Bronchial epithelial cell (primary cell): Measurements from ENCODE around the gene MXRA8. TPM values are rescaled to one million over a fixed set of nuclear protein-coding genes. Genes with fewer than 3 reads are reported as not detected.

Experiments
- DNase-seq: peaks from one replicate; pipeline ENCODE4 v3.0.0-alpha.2; 2010; ENCODE audit warnings: low read depth
- FAIRE-seq: peaks from 2 replicates; lab custom pipeline; 2011; peaks lifted over from hg19 to GRCh38; lab: Jason Lieb, UNC
- H3K27me3 ChIP-seq: 2 replicates; pipeline ENCODE4 v1.5.1; 2011; ENCODE audit warnings: low read length; ENCODE audit not compliant: control insufficient read depth, insufficient read depth
- H3K36me3 ChIP-seq: 2 replicates; pipeline ENCODE4 v1.5.1; 2011; ENCODE audit warnings: low read length; ENCODE audit not compliant: control insufficient read depth, insufficient read depth
- H3K4me3 ChIP-seq: 2 replicates; pipeline ENCODE4 v1.5.1; 2011; ENCODE audit warnings: mild to moderate bottlenecking, low read depth, low read length, control low read depth
- CTCF ChIP-seq: IDR thresholded peaks from 2 replicates; pipeline ENCODE4 v1.5.1; 2011; ENCODE audit warnings: mild to moderate bottlenecking, moderate library complexity, low read length, control low read depth, inconsistent platforms; ENCODE audit not compliant: insufficient read depth, severe bottlenecking
- total RNA-seq: library from RNA; depleted of rRNA; stranded (reverse); fragments of >200 nt; gene quantifications from 2 replicates; pipeline ENCODE4 v1.2.1, GENCODE V29; 2014

Gene MXRA8
- total RNA-seq, 1 donor from 2014 or later: 5.0 TPM

- no peak for DNase-seq
- no peak for FAIRE-seq
- no peak for TF ChIP-seq CTCF
- H3K27me3 ChIP-seq: no peaks in the 10 kb centered on the region
- peaks cover 9% of the 10 kb centered on the region for H3K36me3 ChIP-seq
- no peak overlapping the region for H3K4me3 ChIP-seq
Observed at GRCh38 chr1:1327291-1327690, 31.1 kb downstream of the MXRA8 start.

- no peak for DNase-seq
- H3K27me3 ChIP-seq: no peaks in the 10 kb centered on the region
- H3K36me3 ChIP-seq: peaks cover 13% of the 10 kb centered on the region
- TF ChIP-seq CTCF: no peak
- no peak for FAIRE-seq
- peak overlapping the region; percentile 99 for H3K4me3 ChIP-seq
Observed at GRCh38 chr1:1326075-1326605, 32.2 kb downstream of the MXRA8 start.

- H3K4me3 ChIP-seq: peak overlapping the region; percentile 99
- DNase-seq (no peak), FAIRE-seq (no peak)
- peaks cover 14% of the 10 kb centered on the region for H3K36me3 ChIP-seq
- no peaks in the 10 kb centered on the region for H3K27me3 ChIP-seq
- TF ChIP-seq CTCF: no peak
Observed at GRCh38 chr1:1325288-1326074, 32.9 kb downstream of the MXRA8 start.

- DNase-seq: peak; percentile 73
- no peak for TF ChIP-seq CTCF
- Histone ChIP-seq H3K27me3 (no peaks in the 10 kb centered on the region), H3K4me3 (peak within 1 kb of the TSS; percentile 99), H3K36me3 (peaks cover 20% of the 10 kb centered on the region)
- FAIRE-seq: no peak
Observed at GRCh38 chr1:1324524-1325287, 33.6 kb downstream of the MXRA8 start, which contains the start of the genes CPTP and INTS11. Gene CPTP (plus strand): TSS chr1:1324802. CDS start chr1:1326911, 2,109 bp downstream. Gene INTS11 (minus strand): TSS chr1:1324660. CDS start chr1:1324608, 52 bp downstream.

- FAIRE-seq: no peak
- H3K36me3 ChIP-seq: peaks cover 25% of the 10 kb centered on the region
- no peak for TF ChIP-seq CTCF
Observed at GRCh38 chr1:1324084-1324523, 34.3 kb downstream of the MXRA8 start.

More at GRCh38 chr1:1324084-1324523, 34.3 kb downstream of the MXRA8 start:
- H3K4me3 ChIP-seq: peak overlapping the region; percentile 99
- DNase-seq: no peak
- H3K27me3 ChIP-seq: no peaks in the 10 kb centered on the region
